ENCODE results near the gene CATSPERD. TPM values are rescaled to one million over a fixed set of nuclear protein-coding genes. Genes with fewer than 3 reads are reported as not detected.
A peak's percentile ranks its signal among the peaks of the same experiment; 100 is the strongest.

CATSPERD gene
- total RNA-seq, 1 experiment from 2014 or later: not detected

DNA sequence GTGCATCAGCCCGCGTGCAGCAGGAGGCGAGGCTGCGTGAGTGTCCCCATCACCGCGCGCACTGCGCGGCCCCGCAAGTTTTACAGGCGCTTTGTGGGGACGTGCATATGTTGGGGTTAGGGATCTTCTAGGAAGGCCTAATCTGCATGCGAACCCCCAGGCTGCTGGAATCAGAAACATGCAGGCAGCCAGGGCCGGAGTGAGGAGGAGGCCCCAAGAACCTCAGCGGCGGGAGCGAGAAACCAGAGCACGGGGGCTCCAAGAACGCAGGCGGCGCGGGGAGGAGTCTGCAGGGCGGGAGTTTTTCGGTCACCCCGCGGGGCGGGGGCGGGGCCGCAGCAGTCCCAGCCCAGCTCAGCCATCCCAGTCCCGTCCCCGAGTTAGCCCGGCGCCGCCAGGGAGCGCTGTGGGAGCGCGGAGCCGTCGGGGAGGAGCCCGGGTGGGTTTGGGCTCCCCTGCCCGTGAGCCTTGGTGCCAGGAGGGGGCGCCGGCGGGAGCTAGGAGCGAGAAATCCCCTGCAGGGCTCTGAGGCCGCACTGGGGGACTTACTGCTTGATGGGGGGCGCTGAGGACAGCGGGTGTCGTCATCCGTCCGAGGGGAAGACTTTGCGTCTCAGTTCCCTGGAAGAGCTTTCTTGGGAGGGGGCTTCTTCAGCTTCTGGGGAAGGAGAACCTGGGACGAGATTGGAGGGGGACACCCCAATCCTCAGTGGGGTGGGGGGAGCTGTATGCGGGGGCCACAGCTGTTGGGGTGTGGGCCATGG lies 83.5 kb downstream of the CATSPERD start:
- H3K9me3 ChIP-seq (ENCODE audit: low read length): no peaks in the 10 kb centered on the region
- ChIA-PET POLR2A (ENCODE audit: unreplicated experiment) (interaction anchor here (0.6 kb wide), 2 partner anchors 20 to 294 kb away, joined by 3 read pairs; no protein-coding TSS in a partner anchor), CTCF (interaction anchor here (0.5 to 1.7 kb wide), 17 partner anchors 10 to 1573 kb away, joined by 3 to 27 read pairs (median 6); partner anchors contain the start of genes CAPS, NDUFA11 and VMAC)
- H3K9me2 ChIP-seq (replicated peaks; ENCODE audit: low read length): no peaks in the 10 kb centered on the region
- intact Hi-C loops (cut with micrococcal nuclease): loop anchor here (2.0 to 5.0 kb wide), 2 partner anchors 89 to 218 kb away; no protein-coding TSS in a partner anchor
- DNase-seq (peak; percentile 98), ATAC-seq (peak; percentile 91)
- no peaks in the 10 kb centered on the region for H3K79me2 ChIP-seq (ENCODE audit: low read length)
- H3K36me3 ChIP-seq (ENCODE audit: low read depth, low read length): no peaks in the 10 kb centered on the region
- no peak overlapping the region for H3K27ac ChIP-seq (ENCODE audit: low read length)
- peaks cover 12% of the 10 kb centered on the region for H3K4me1 ChIP-seq (ENCODE audit: insufficient read depth, low read length)
- H3K27me3 ChIP-seq (ENCODE audit: low read length): no peaks in the 10 kb centered on the region
- peak overlapping the region; percentile 58 for H3K4me3 ChIP-seq (ENCODE audit: low read length)
- no peaks in the 10 kb centered on the region for H4K20me1 ChIP-seq (ENCODE audit: low read length)
- BruUV-seq (replicated peaks): no TSS peak
- peak overlapping the region; percentile 44 for H3K9ac ChIP-seq (ENCODE audit: low read length)
- TF ChIP-seq EZH2phosphoT487 (IDR thresholded peaks at IDR 0.05; ENCODE audit: borderline replicate concordance, low read length): no peak
- TF ChIP-seq, protein P1, sequence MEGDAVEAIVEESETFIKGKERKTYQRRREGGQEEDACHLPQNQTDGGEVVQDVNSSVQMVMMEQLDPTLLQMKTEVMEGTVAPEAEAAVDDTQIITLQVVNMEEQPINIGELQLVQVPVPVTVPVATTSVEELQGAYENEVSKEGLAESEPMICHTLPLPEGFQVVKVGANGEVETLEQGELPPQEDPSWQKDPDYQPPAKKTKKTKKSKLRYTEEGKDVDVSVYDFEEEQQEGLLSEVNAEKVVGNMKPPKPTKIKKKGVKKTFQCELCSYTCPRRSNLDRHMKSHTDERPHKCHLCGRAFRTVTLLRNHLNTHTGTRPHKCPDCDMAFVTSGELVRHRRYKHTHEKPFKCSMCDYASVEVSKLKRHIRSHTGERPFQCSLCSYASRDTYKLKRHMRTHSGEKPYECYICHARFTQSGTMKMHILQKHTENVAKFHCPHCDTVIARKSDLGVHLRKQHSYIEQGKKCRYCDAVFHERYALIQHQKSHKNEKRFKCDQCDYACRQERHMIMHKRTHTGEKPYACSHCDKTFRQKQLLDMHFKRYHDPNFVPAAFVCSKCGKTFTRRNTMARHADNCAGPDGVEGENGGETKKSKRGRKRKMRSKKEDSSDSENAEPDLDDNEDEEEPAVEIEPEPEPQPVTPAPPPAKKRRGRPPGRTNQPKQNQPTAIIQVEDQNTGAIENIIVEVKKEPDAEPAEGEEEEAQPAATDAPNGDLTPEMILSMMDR (conservative IDR thresholded peaks at IDR 0.05; ENCODE audit: low read depth, low read length): peak; percentile 100
- TF ChIP-seq EZH2 (IDR thresholded peaks at IDR 0.05; ENCODE audit: low read length, unreplicated experiment): no peak
- peak overlapping the region; percentile 85 for H3K4me2 ChIP-seq (ENCODE audit: low read length)
- H3F3A ChIP-seq (ENCODE audit: low read length, unreplicated experiment): no peaks in the 10 kb centered on the region
- H2AFZ ChIP-seq (ENCODE audit: low read length): peak overlapping the region; percentile 90

DNA sequence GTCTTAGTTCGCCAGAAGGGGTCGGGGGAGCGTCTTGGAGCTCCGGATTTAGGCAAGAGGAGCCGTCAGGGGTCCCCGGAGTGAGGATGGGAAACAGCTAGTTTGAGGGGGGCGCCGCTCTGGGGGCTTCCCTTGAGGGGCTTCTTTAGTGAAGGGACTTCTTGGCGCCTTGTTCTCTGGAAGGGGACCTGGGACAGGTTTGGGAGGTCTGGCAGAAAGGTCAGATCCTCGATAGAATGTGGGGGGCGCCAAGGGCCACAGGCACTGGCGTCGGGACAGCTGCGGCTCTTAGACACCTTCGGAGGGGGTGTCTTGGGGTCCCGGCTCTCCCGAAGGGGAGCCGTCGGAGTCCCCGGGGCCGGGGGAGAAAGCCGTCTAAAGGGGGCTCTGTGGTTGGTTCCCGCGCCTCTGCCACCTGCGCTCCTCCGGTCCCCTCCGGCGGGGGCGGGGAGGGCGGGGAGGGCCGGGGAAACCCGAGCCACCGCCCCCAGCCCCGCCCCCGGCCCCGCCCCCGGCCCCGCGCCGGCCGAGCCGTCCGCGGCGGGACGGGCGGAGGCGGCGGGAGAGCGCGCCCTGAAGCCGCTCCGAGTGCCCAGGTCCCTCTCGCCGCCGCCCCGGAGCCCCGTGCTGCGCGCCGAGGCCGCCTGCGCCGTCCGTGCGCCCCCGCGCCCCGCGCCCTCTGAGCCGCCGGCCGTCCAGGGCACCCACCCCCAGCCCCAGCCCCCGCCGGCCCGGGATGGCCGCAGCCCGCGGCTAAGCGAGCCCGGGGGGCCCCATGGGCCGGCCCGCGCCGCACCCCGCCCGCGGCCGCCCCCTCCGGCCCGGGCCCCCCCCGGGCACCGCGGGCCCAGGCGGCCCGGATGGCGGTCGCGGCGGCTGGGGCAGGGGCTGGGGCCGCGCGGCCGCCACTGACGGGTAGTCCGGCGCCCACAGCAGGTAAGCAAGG lies 84.4 kb downstream of the CATSPERD start, which contains the start of gene NRTN:
Gene NRTN, plus strand, starts transcription at position 552 of the 946 bp plus-strand sequence. CDS start 19,099 bp downstream, outside the sequence.
- no TSS peak for BruUV-seq (replicated peaks)
- Histone ChIP-seq H3K4me1 (ENCODE audit: insufficient read depth, low read length) (peaks cover 12% of the 10 kb centered on the region), H3K4me3 (ENCODE audit: low read length) (peak within 1 kb of the TSS; percentile 58), H3K9me3 (ENCODE audit: low read length) (no peaks in the 10 kb centered on the region), H2AFZ (ENCODE audit: low read length) (peak within 1 kb of the TSS; percentile 90), H3F3A (ENCODE audit: low read length, unreplicated experiment) (no peaks in the 10 kb centered on the region), H3K4me2 (ENCODE audit: low read length) (peak within 1 kb of the TSS; percentile 85), H3K79me2 (ENCODE audit: low read length) (no peaks in the 10 kb centered on the region), H3K9ac (ENCODE audit: low read length) (0 out of 2 replicates have a peak within 1 kb of the TSS, but pooled peaks have one; percentile 44), H3K27me3 (ENCODE audit: low read length) (no peaks in the 10 kb centered on the region), H4K20me1 (ENCODE audit: low read length) (no peaks in the 10 kb centered on the region), H3K9me2 (replicated peaks; ENCODE audit: low read length) (no peaks in the 10 kb centered on the region), H3K27ac (ENCODE audit: low read length) (no peak within 1 kb of the TSS), H3K36me3 (ENCODE audit: low read depth, low read length) (no peaks in the 10 kb centered on the region)
- no peak for TF ChIP-seq EZH2phosphoT487 (IDR thresholded peaks at IDR 0.05; ENCODE audit: borderline replicate concordance, low read length)
- intact Hi-C loops (cut with micrococcal nuclease): loop anchor here (2.0 to 5.0 kb wide), 2 partner anchors 88 to 218 kb away; no protein-coding TSS in a partner anchor
- CTCF ChIA-PET: interaction anchor here (0.5 to 1.7 kb wide), 15 partner anchors 10 to 1573 kb away, joined by 3 to 27 read pairs (median 7); partner anchors contain the start of genes CAPS, NDUFA11 and VMAC
- peak; percentile 57 for DNase-seq
- peak; percentile 26 for ATAC-seq
- POLR2A ChIA-PET (ENCODE audit: unreplicated experiment): interaction anchor here (0.6 kb wide), 2 partner anchors 19 to 293 kb away, joined by 3 read pairs; no protein-coding TSS in a partner anchor
